Transverse colon (tissue), 3 donors: ENCODE results near the gene APOC3.

ENCODE experiments used
- POLR2A ChIP-seq: fragments of 450-650 bp; IDR thresholded peaks from one replicate; pipeline ENCODE4 v1.6.1; 2016; ENCODE audit warnings: antibody characterized with exemption, mild to moderate bottlenecking, moderate library complexity
- TF ChIP-seq, protein P1 (sequence below), 5 experiments: fragments of 200-600 bp in 3 of 5; fragments of 450-650 bp in 2 of 5; sonication (generic) in 3 of 5; IDR thresholded peaks; 1 replicate in 2 of 5; 2 replicates in 3 of 5; pipeline ENCODE4 v1.5.1; 2016 to 2017; ENCODE audit warnings: antibody characterized with exemption in 5 of 5, inconsistent platforms in 3 of 5, mild to moderate bottlenecking in 2 of 5, moderate library complexity in 1 of 5

DNA sequence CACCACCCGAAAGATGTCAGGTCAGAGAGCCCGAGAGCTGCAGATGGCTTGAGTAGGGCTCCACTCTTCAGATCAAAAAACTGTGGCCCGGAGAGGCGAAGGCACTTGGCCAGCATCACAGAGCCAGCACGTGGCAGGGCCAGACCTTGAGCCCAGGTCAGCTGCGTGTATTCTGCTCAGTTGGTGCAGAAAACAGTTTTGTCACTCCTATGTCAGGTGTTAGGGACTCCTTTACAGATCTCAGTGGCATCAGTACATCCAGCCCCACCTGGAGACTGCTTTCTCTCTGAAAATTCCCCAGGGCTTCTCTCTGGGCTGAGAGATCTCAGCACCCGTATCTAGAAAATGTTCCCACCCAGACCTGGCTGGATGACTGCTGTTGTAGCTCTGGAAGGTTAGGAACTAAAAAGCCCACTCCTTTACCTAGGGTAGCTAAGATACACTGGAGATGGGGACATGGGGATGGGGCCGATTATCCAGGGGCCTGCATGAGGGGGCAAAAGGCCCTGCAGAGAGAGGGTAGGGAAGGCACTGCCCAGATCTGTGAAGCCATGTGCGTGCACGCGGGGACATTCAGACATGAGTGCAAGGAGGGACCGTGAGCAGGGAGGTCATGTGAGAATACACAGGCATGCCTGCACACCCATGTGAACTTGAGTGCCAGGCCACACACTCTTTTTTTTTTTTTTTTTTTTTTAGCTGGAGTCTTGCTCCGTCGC lies 4.3 kb downstream of the APOC3 start:
- TF ChIP-seq, protein P1, sequence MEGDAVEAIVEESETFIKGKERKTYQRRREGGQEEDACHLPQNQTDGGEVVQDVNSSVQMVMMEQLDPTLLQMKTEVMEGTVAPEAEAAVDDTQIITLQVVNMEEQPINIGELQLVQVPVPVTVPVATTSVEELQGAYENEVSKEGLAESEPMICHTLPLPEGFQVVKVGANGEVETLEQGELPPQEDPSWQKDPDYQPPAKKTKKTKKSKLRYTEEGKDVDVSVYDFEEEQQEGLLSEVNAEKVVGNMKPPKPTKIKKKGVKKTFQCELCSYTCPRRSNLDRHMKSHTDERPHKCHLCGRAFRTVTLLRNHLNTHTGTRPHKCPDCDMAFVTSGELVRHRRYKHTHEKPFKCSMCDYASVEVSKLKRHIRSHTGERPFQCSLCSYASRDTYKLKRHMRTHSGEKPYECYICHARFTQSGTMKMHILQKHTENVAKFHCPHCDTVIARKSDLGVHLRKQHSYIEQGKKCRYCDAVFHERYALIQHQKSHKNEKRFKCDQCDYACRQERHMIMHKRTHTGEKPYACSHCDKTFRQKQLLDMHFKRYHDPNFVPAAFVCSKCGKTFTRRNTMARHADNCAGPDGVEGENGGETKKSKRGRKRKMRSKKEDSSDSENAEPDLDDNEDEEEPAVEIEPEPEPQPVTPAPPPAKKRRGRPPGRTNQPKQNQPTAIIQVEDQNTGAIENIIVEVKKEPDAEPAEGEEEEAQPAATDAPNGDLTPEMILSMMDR (IDR thresholded peaks at IDR 0.05): no peak
- TF ChIP-seq POLR2A: no peak
